ENCODE results near the gene FGG.

FGG gene

DNA sequence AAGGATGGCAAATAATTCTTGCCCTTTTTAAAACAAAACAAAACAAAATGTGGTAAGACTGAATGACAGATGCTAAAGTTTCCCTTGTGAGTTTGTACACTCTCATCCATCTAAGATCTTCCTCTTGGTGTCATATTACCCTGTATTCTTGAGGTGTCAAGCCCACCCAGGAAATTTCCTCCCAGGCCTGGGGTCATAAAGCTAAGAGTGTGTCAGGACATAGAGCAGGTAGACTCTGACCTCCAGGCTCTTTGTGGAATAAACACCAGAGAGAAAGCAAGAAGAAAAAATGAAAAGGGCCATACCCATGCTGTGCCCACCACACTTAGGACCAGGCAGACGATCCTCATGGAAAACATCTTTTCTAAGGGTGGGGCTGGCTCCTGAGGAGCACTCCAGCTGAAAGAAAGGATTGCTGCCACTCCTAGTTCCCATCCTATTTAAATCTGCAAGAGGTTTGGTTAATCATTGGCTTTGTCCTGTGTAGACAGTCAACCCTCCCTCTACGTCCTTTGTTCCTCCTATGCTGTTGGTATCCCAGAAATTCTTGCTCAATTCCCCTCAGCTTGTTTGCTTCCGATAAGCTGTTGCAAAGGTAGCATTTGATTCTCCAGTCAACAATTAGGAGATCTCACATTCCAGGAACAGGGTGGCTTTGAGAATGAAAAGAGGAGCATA, 22.0 kb downstream of the FGG start, which contains the start of gene FGA:
Gene FGA, minus strand, starts transcription at position 414 of the 678 bp plus-strand sequence. Its CDS starts 55 bp downstream, at position 359.
- TF ChIP-seq POLR2AphosphoS5 (IDR thresholded peaks at IDR 0.05; ENCODE audit: low read depth, low read length) (no peak), TAF1 (IDR thresholded peaks at IDR 0.05; ENCODE audit: borderline replicate concordance, insufficient read depth, low read length) (no peak), FOXP2 (optimal IDR thresholded peaks at IDR 0.05; ENCODE audit: borderline replicate concordance, extremely low read depth, extremely low read length, insufficient read depth) (no peak), SIN3A (IDR thresholded peaks at IDR 0.05; ENCODE audit: borderline replicate concordance, insufficient read depth, low read length) (no peak)
- TF ChIP-seq, protein P1, sequence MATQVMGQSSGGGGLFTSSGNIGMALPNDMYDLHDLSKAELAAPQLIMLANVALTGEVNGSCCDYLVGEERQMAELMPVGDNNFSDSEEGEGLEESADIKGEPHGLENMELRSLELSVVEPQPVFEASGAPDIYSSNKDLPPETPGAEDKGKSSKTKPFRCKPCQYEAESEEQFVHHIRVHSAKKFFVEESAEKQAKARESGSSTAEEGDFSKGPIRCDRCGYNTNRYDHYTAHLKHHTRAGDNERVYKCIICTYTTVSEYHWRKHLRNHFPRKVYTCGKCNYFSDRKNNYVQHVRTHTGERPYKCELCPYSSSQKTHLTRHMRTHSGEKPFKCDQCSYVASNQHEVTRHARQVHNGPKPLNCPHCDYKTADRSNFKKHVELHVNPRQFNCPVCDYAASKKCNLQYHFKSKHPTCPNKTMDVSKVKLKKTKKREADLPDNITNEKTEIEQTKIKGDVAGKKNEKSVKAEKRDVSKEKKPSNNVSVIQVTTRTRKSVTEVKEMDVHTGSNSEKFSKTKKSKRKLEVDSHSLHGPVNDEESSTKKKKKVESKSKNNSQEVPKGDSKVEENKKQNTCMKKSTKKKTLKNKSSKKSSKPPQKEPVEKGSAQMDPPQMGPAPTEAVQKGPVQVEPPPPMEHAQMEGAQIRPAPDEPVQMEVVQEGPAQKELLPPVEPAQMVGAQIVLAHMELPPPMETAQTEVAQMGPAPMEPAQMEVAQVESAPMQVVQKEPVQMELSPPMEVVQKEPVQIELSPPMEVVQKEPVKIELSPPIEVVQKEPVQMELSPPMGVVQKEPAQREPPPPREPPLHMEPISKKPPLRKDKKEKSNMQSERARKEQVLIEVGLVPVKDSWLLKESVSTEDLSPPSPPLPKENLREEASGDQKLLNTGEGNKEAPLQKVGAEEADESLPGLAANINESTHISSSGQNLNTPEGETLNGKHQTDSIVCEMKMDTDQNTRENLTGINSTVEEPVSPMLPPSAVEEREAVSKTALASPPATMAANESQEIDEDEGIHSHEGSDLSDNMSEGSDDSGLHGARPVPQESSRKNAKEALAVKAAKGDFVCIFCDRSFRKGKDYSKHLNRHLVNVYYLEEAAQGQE (IDR thresholded peaks at IDR 0.05; ENCODE audit: insufficient read depth in 1 of 2, low read depth in 2 of 2, low read length in 2 of 2), result no peak

DNA sequence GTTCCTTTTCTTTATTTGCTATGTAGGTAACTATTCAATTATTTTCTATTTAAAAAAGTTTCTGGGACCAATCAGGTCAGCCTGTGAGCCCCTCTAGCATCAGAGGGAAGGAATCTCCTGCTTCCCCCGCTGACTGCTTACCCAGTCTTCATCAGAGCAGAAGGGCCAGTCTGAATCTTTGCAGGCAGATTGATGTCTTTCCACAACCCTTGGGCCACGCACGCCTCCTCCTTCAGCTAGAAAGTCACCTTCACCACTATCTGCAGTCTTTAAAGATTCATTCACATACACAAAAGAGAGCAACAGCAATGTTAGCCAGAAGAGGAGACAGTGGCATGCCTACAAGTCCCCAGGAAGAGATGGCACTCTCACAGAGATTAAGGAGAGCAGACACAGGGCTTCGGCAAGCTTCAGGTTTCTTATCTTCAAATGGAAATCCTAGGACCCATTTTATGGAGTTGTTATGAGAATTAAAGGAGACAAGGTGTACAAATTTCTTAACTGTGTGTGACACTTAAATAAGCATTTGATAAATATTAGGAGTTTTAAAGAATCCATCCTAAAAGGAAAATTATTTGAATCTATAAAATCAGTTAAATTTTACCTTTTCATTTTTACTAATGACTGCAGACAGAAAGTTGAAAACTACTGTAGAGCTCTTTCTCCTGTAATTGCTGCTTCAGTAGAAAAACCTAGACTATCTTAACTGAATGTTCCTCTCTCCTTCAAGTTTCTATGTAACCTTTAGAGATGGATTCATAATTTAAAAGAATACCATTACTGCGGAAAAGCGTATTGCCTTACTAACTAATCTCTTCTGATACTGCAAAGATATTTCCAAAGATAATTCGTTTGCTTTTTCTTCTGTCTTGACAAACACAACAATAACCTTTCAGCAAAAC, 22.9 kb downstream of the FGG start:
- no peak for TF ChIP-seq TAF1 (IDR thresholded peaks at IDR 0.05; ENCODE audit: borderline replicate concordance, insufficient read depth, low read length)
- no peak for TF ChIP-seq FOXP2 (optimal IDR thresholded peaks at IDR 0.05; ENCODE audit: borderline replicate concordance, extremely low read depth, extremely low read length, insufficient read depth)

DNA sequence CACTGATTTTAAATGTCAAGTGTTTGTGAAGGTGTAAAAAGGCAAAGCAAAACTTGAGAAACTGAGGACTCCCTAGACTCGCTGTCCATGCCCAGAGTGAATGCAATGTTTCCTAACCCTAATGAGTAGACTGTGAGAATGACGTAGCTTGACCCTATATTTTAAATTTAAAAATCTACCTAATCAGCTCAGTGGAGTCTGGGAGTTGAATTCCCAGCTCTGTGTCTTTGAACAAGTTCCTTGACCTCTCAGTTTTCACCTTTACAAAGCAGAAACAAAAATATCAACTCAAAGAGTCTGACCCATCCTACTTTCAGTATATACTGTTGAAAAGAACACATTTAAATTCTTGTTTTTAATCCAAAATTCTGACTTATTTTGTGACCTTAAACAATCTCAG, 24.3 kb downstream of the FGG start:
- TF ChIP-seq, protein P1 (IDR thresholded peaks at IDR 0.05; ENCODE audit: insufficient read depth in 1 of 2, low read depth in 2 of 2, low read length in 2 of 2), result no peak
- TF ChIP-seq FOXP2 (optimal IDR thresholded peaks at IDR 0.05; ENCODE audit: borderline replicate concordance, extremely low read depth, extremely low read length, insufficient read depth) (no peak), TAF1 (IDR thresholded peaks at IDR 0.05; ENCODE audit: borderline replicate concordance, insufficient read depth, low read length) (no peak), SIN3A (IDR thresholded peaks at IDR 0.05; ENCODE audit: borderline replicate concordance, insufficient read depth, low read length) (no peak), POLR2AphosphoS5 (IDR thresholded peaks at IDR 0.05; ENCODE audit: low read depth, low read length) (no peak)

DNA sequence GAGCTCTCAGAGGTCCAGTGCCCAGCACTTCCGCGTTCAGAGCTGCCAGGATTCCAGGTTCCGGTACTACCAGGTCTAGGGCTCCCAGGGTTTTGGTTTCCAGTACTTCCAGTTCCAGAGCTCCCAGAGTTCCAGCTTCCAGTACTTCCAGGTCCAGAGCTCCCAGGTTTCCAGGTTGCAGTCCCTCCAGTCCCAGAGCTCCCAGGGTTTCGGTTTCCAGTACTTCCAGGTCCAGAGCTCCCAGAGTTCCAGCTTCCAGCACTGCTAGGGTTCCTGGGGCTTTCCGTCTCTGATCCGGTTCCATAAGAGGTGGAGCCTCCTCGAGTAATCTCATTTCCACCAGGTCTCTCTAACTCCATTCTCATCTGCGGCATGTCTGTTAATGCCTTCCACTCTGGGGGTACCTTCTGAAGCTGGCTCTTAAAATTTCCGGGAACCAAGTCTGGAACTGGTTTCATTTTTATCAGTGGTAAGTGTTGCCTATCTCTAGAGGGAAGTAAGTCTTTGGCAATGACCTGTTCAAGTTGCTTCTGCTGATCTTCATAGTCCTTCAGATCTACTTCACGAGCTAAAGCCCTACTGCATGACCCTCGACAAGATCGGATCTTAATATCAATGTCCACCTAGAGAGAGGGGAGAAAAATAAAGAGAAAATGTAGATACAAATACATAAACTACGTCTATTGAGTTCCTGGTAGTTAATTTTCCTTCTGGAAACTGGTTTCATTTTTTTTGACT, 26.0 kb downstream of the FGG start:
- no peak for TF ChIP-seq TAF1 (IDR thresholded peaks at IDR 0.05; ENCODE audit: borderline replicate concordance, insufficient read depth, low read length)
- no peak for TF ChIP-seq SIN3A (IDR thresholded peaks at IDR 0.05; ENCODE audit: borderline replicate concordance, insufficient read depth, low read length)
- TF ChIP-seq POLR2AphosphoS5 (IDR thresholded peaks at IDR 0.05; ENCODE audit: low read depth, low read length), result no peak
- TF ChIP-seq, protein P1 (IDR thresholded peaks at IDR 0.05; ENCODE audit: insufficient read depth in 1 of 2, low read depth in 2 of 2, low read length in 2 of 2), result no peak
- TF ChIP-seq FOXP2 (optimal IDR thresholded peaks at IDR 0.05; ENCODE audit: borderline replicate concordance, extremely low read depth, extremely low read length, insufficient read depth), result no peak

DNA sequence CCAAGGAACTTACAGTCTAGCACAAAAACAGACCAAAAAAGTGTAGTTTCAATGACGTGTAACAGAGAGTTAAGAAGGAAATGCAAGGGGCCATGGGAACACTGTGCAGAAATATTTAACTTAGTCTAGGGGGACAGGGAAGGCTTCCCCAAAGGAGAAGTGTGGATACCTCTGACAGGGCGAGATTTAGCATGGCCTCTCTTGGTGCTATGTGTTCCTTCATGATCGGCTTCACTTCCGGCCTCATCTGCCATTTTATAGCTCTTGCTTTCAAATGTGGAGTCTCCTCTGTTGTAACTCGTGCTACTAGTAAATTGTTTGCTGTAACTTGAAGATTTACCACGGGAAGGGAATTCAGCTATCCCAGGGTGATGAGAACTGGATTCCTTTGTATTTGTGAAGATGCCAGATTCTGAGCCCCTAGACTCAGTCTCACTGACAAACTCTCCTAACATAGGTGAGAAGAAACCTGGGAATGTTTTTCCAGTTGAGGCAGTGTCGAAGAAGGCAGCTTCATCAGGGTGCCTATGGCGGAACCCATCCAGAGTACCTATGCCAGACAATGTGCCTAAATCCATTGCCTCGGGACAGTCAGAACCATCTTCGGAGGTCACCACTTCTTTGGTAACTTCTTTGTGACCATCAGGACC, 27.0 kb downstream of the FGG start:
- TF ChIP-seq POLR2AphosphoS5 (IDR thresholded peaks at IDR 0.05; ENCODE audit: low read depth, low read length) (no peak), SIN3A (IDR thresholded peaks at IDR 0.05; ENCODE audit: borderline replicate concordance, insufficient read depth, low read length) (no peak), TAF1 (IDR thresholded peaks at IDR 0.05; ENCODE audit: borderline replicate concordance, insufficient read depth, low read length) (no peak), FOXP2 (optimal IDR thresholded peaks at IDR 0.05; ENCODE audit: borderline replicate concordance, extremely low read depth, extremely low read length, insufficient read depth) (no peak)
- TF ChIP-seq, protein P1 (IDR thresholded peaks at IDR 0.05; ENCODE audit: insufficient read depth in 1 of 2, low read depth in 2 of 2, low read length in 2 of 2), result no peak
